Stimulated activated CD8-positive, alpha-beta memory T cell treated with anti-CD3 and anti-CD28 coated beads, Interleukin-7, amount 100 ng/mL, for 4 hours (primary cell): Measurements from ENCODE around the gene NARS2.
"Not testable (repeated sequence)": the region's sequence is repeated elsewhere in the genome, so short reads cannot be mapped to it uniquely, and the experiment has no call there.

Source experiments
- DNase-seq, 2 donors: peaks; one replicate each; pipeline ENCODE4 v3.0.0-alpha.2; 2020; ENCODE audit warnings: low read depth in 2 of 2

The NARS2 gene

GRCh38 chr11:78576549-78577097 is 2.0 kb upstream of the NARS2 start:
- no peak for DNase-seq

GRCh38 chr11:78575478-78575877 is 814 bp upstream of the NARS2 start:
- no peak for DNase-seq

GRCh38 chr11:78573681-78574080 is 983 bp downstream of the NARS2 start:
- no peak for DNase-seq

GRCh38 chr11:78573271-78573670 is 1.4 kb downstream of the NARS2 start:
- DNase-seq: no peak

GRCh38 chr11:78572394-78572793 is 2.3 kb downstream of the NARS2 start:
- no peak for DNase-seq

- DNase-seq: no peak
Observed at GRCh38 chr11:78570031-78570430, 4.6 kb downstream of the NARS2 start.

GRCh38 chr11:78567209-78567608 is 7.5 kb downstream of the NARS2 start:
- DNase-seq: no peak

GRCh38 chr11:78564490-78565467 is 9.9 kb downstream of the NARS2 start:
- no peak for DNase-seq

GRCh38 chr11:78564037-78564436 is 10.6 kb downstream of the NARS2 start:
- DNase-seq: not testable (repeated sequence)

- not testable (repeated sequence) for DNase-seq
Observed at GRCh38 chr11:78563090-78563489, 11.6 kb downstream of the NARS2 start.

- DNase-seq: no peak
Observed at GRCh38 chr11:78562398-78562797, 12.3 kb downstream of the NARS2 start.

GRCh38 chr11:78560826-78561484 is 13.7 kb downstream of the NARS2 start:
- no peak for DNase-seq

- no peak for DNase-seq
Observed at GRCh38 chr11:78560153-78560552, 14.5 kb downstream of the NARS2 start.

- DNase-seq: no peak
Observed at GRCh38 chr11:78557236-78557635, 17.4 kb downstream of the NARS2 start.

- no peak for DNase-seq
Observed at GRCh38 chr11:78555592-78555991, 19.1 kb downstream of the NARS2 start.

- no peak for DNase-seq
Observed at GRCh38 chr11:78552881-78553280, 21.8 kb downstream of the NARS2 start.

GRCh38 chr11:78552139-78552538 is 22.5 kb downstream of the NARS2 start:
- not testable (repeated sequence) for DNase-seq

- no peak for DNase-seq
Observed at GRCh38 chr11:78551066-78551465, 23.6 kb downstream of the NARS2 start.

- DNase-seq: no peak
Observed at GRCh38 chr11:78549624-78550409, 24.8 kb downstream of the NARS2 start.

GRCh38 chr11:78548911-78549590 is 25.6 kb downstream of the NARS2 start:
- DNase-seq: no peak
